Peyer's patch (tissue), 4 donors: ENCODE results near the gene NAA11. TPM values are rescaled to one million over a fixed set of nuclear protein-coding genes. Genes with fewer than 3 reads are reported as not detected.

Experiments
- DNase-seq, 3 donors: peaks; one replicate each; pipeline ENCODE4 v3.0.0-alpha.2; 2017 to 2019
- H3K27ac ChIP-seq, 4 donors: fragments of 200-600 bp; sonication (generic); one replicate each; pipeline ENCODE4 v1.5.1; 2016 to 2019
- H3K27me3 ChIP-seq, 2 donors: fragments of 200-600 bp; sonication (generic); one replicate each; pipeline ENCODE4 v1.5.1; 2019
- H3K36me3 ChIP-seq, 3 donors: fragments of 200-600 bp; sonication (generic); one replicate each; pipeline ENCODE4 v1.5.1; 2016 to 2019
- H3K4me1 ChIP-seq, 4 donors: fragments of 200-600 bp; sonication (generic); one replicate each; pipeline ENCODE4 v1.5.1; 2016 to 2019
- H3K4me3 ChIP-seq, 4 donors: fragments of 200-600 bp; sonication (generic); 1 replicate in 3 of 4; 2 replicates in 1 of 4; pipeline ENCODE4 v1.5.1; 2016 to 2019; ENCODE audit warnings: mild to moderate bottlenecking in 1 of 4
- H3K9me3 ChIP-seq, 4 donors: fragments of 200-600 bp; sonication (generic); one replicate each; pipeline ENCODE4 v1.5.1; 2016 to 2019; ENCODE audit warnings: mild to moderate bottlenecking in 1 of 4
- CTCF ChIP-seq, 6 experiments: fragments of 450-650 bp in 4 of 6; fragments of 200-600 bp in 2 of 6; sonication (generic) in 1 of 6; IDR thresholded peaks; one replicate each; pipeline ENCODE4 v1.5.1; 2017 to 2019; ENCODE audit warnings: antibody characterized with exemption in 6 of 6, mild to moderate bottlenecking in 3 of 6, moderate library complexity in 1 of 6
- POLR2A ChIP-seq, 2 donors: fragments of 450-650 bp; IDR thresholded peaks; one replicate each; pipeline ENCODE4 v1.5.1; 2017; ENCODE audit warnings: antibody characterized with exemption in 2 of 2, mild to moderate bottlenecking in 2 of 2, moderate library complexity in 2 of 2
- total RNA-seq, 4 donors: library from RNA; depleted of rRNA; stranded (reverse); fragments of >200 nt; gene quantifications; one replicate each; pipeline ENCODE4 v1.1.0, GENCODE V29; 2016

NAA11 gene
- total RNA-seq, 4 donors from 2014 or later: not detected

GRCh38 chr4:79315891-79316290 lies 10.0 kb downstream of the NAA11 start:
- DNase-seq: no peak
- no peak overlapping the region for H3K4me3 ChIP-seq
- no peak overlapping the region for H3K27ac ChIP-seq
- H3K9me3 ChIP-seq: no peaks in the 10 kb centered on the region
- TF ChIP-seq CTCF (IDR thresholded peaks at IDR 0.05) (no peak), POLR2A (IDR thresholded peaks at IDR 0.05) (no peak)
- no peaks in the 10 kb centered on the region for H3K36me3 ChIP-seq
- H3K27me3 ChIP-seq: no peaks in the 10 kb centered on the region
- H3K4me1 ChIP-seq: no peaks in the 10 kb centered on the region

DNA sequence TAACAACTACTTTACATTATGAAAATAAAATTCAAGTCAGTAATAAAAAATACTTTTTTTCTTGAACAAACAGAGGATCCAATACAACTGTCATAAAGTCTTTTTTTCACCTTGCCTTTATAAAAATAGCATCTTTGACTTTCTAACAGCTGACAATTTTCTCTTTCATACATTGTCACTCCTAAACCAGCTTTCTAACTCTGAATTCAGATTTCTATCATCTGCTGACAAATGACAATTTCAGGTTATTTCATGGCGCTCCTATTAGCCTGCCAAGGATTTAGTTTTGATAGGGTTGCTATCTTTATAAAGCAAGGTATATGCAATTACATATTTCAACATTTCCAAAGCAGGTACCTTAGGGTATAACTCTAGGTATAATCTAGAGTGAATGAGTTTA lies 14.6 kb downstream of the NAA11 start:
- Histone ChIP-seq H3K9me3 (no peaks in the 10 kb centered on the region), H3K27me3 (no peaks in the 10 kb centered on the region), H3K36me3 (no peaks in the 10 kb centered on the region), H3K4me3 (no peak overlapping the region), H3K4me1 (no peaks in the 10 kb centered on the region), H3K27ac (no peak overlapping the region)
- DNase-seq: no peak
- TF ChIP-seq CTCF (IDR thresholded peaks at IDR 0.05) (no peak), POLR2A (IDR thresholded peaks at IDR 0.05) (no peak)

DNA sequence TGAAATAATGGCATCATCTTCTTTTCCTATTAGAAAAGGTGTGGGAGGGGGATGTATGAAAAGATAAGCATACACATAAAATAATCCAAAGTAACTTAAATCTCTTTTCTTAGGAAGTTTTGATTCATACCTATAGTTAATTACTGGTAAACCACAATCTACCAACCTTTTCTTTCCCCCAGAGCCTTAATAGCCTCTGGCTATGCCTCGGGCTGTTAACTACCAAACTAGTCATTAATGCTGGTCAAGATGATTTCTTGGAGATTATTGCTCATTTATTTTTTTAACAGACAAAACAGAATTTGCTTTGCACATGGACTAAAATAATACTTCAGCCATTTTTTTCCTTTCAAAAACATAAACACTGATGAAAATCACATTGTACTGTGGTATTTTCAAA lies 16.9 kb downstream of the NAA11 start:
- no peak overlapping the region for H3K4me3 ChIP-seq
- TF ChIP-seq POLR2A (IDR thresholded peaks at IDR 0.05): no peak
- TF ChIP-seq CTCF (IDR thresholded peaks at IDR 0.05): no peak
- DNase-seq: no peak
- H3K4me1 ChIP-seq: no peaks in the 10 kb centered on the region
- H3K9me3 ChIP-seq: no peaks in the 10 kb centered on the region
- H3K36me3 ChIP-seq: no peaks in the 10 kb centered on the region
- H3K27me3 ChIP-seq: no peaks in the 10 kb centered on the region
- no peak overlapping the region for H3K27ac ChIP-seq

- Histone ChIP-seq H3K27ac (no peak overlapping the region), H3K4me1 (no peaks in the 10 kb centered on the region), H3K9me3 (no peaks in the 10 kb centered on the region), H3K4me3 (no peak overlapping the region), H3K27me3 (no peaks in the 10 kb centered on the region), H3K36me3 (no peaks in the 10 kb centered on the region)
- DNase-seq: no peak
- TF ChIP-seq POLR2A (IDR thresholded peaks at IDR 0.05) (no peak), CTCF (IDR thresholded peaks at IDR 0.05) (no peak)
Measured at GRCh38 chr4:79308137-79308536, 17.7 kb downstream of the NAA11 start.

GRCh38 chr4:79306795-79307194 lies 19.1 kb downstream of the NAA11 start:
- DNase-seq: no peak
- no peak overlapping the region for H3K27ac ChIP-seq
- no peak overlapping the region for H3K4me3 ChIP-seq
- no peaks in the 10 kb centered on the region for H3K9me3 ChIP-seq
- TF ChIP-seq CTCF (IDR thresholded peaks at IDR 0.05) (no peak), POLR2A (IDR thresholded peaks at IDR 0.05) (no peak)
- no peaks in the 10 kb centered on the region for H3K27me3 ChIP-seq
- no peaks in the 10 kb centered on the region for H3K4me1 ChIP-seq
- H3K36me3 ChIP-seq: no peaks in the 10 kb centered on the region

DNA sequence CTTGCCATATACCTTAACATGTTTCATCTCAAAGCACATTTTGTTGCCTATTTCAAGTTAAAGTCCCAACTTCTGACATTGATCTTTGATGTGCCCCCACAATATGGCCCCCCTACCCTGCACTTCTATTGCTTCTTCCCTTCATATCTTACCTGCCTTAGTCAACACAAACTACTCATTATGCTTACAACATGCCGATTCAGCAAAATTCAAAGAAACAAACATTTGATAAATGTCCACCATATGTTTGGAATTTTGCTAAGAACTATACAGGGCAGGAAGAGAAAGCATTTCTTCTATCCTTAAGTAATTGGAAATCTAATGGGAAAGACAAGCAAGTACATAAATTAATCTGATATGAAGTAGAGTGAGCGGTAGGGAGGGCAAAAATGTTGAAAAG lies 25.6 kb downstream of the NAA11 start:
- no peak overlapping the region for H3K4me3 ChIP-seq
- no peak for DNase-seq
- no peak overlapping the region for H3K27ac ChIP-seq
- H3K9me3 ChIP-seq: no peaks in the 10 kb centered on the region
- no peaks in the 10 kb centered on the region for H3K4me1 ChIP-seq
- no peak for TF ChIP-seq POLR2A (IDR thresholded peaks at IDR 0.05)
- no peak for TF ChIP-seq CTCF (IDR thresholded peaks at IDR 0.05)
- H3K27me3 ChIP-seq: no peaks in the 10 kb centered on the region
- no peaks in the 10 kb centered on the region for H3K36me3 ChIP-seq
